HT-29 (cell line): Measurements from ENCODE around the gene OR1J4. TPM values are rescaled to one million over a fixed set of nuclear protein-coding genes. Genes with fewer than 3 reads are reported as not detected.

Experiments
- total RNA-seq: library from RNA; depleted of rRNA; stranded (reverse); fragments of >200 nt; shearing (Covaris generic); gene quantifications from 2 replicates; pipeline ENCODE4 v1.2.3, GENCODE V29; 2014; rRNA removed

Gene OR1J4
- total RNA-seq, 1 experiment from 2014 or later, result not detected

Other genes starting within 250 kb of the OR1J4 start
- 2.1 and 3.9 TPM in 2 replicates for gene PTGS1, start 148.1 kb upstream of the OR1J4 start, total RNA-seq
- gene OR1J1, start 41.2 kb upstream of the OR1J4 start, total RNA-seq, result not detected in 2 replicates
- gene OR1J2, start 8.3 kb upstream of the OR1J4 start, total RNA-seq, result not detected in 2 replicates
- gene OR1N1, start 8.2 kb downstream of the OR1J4 start, total RNA-seq, result not detected in 2 replicates
- not detected in 2 replicates for gene OR1N2, start 34.0 kb downstream of the OR1J4 start, total RNA-seq
- not detected in 2 replicates for gene OR1L8, start 64.2 kb downstream of the OR1J4 start, total RNA-seq
- gene OR1Q1, start 95.6 kb downstream of the OR1J4 start, total RNA-seq, result not detected in 2 replicates
- not detected in 2 replicates for gene OR1B1, start 138.5 kb downstream of the OR1J4 start, total RNA-seq
- not detected in 2 replicates for gene OR1L1, start 142.6 kb downstream of the OR1J4 start, total RNA-seq
- not detected in 2 replicates for gene OR1L3, start 156.0 kb downstream of the OR1J4 start, total RNA-seq
- not detected in 2 replicates for gene OR1L4, start 204.8 kb downstream of the OR1J4 start, total RNA-seq
- gene OR1L6, start 223.2 kb downstream of the OR1J4 start, total RNA-seq, result not detected in 2 replicates